ENCODE data around the gene MYO18A.

DNA sequence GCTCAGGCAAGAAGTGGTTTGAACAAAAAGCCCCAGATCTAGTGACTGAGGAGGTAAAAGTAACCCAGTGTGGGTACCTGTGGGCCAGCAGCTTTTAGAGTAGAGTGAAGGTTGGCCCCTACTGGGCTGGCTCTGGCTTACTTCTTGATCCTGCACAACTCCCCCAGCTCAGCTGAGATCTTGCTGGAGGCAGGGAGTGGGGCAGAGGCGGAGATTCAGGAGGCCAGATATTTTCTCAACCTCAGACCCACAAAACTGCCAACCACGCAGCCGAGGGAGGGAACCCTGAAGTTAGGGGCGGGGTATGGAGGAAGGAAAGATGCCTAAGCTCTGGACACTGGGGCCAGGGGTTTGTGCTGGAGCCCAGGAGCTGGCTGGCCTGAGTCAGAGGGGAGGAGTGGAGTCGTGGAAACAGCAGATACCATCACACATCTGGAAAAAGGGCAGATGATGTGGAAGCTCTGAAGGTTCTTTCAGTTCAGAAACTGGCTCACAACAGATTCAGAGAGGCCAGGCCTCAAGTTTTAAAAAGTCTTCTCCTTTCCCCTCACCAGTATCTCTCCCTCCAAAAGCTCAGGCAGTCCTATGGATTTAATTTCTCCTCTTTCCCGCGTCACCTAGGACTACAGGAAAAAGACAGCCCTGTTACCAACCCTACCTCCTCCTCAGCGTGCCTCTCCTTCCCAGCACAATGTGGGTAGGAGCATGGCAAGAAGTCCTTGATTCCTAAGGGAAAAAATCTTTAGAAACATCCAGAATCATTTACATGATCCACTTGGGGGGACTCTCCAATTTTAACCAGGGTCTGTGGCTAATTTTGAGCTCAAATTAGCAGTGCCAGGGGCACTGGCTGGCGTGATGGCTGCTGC lies 48.1 kb downstream of the MYO18A start:
- TF ChIP-seq, protein P1, sequence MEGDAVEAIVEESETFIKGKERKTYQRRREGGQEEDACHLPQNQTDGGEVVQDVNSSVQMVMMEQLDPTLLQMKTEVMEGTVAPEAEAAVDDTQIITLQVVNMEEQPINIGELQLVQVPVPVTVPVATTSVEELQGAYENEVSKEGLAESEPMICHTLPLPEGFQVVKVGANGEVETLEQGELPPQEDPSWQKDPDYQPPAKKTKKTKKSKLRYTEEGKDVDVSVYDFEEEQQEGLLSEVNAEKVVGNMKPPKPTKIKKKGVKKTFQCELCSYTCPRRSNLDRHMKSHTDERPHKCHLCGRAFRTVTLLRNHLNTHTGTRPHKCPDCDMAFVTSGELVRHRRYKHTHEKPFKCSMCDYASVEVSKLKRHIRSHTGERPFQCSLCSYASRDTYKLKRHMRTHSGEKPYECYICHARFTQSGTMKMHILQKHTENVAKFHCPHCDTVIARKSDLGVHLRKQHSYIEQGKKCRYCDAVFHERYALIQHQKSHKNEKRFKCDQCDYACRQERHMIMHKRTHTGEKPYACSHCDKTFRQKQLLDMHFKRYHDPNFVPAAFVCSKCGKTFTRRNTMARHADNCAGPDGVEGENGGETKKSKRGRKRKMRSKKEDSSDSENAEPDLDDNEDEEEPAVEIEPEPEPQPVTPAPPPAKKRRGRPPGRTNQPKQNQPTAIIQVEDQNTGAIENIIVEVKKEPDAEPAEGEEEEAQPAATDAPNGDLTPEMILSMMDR (IDR thresholded peaks at IDR 0.05), result no peak
- TF ChIP-seq POLR2A (IDR thresholded peaks at IDR 0.05), result no peak

All from uterus (tissue), 2 donors.